ENCODE measurements around the gene VPS8. TPM values are rescaled to one million over a fixed set of nuclear protein-coding genes. Genes with fewer than 3 reads are reported as not detected.

The VPS8 gene
- total and polyA plus RNA-seq, 4 donors = 4.2 to 34.9 (median 22.9) TPM

DNA sequence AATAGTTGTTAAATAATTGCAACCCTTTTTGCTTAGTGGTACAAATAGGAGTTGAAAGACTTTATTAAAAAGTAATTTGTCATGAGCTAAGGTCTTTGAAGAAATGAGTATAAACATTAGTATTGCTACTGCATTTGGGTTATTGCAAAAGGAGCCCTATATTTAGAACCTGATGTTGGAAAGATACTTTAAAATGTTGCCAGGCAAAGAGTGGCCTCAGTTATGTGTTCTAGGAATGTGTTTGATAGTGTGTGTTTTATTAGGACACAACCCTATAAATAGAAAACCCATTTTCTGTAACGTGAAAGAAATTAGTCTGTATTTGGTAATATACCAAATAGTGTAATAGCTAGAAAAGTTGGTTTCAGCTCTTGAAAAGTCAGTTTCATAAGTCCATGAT lies 10.7 kb downstream of the VPS8 start:
- TF ChIP-seq JUND (IDR thresholded peaks at IDR 0.05) = no peak
- TF ChIP-seq RAD21 (IDR thresholded peaks at IDR 0.05) = no peak
- TF ChIP-seq FOXA2 (IDR thresholded peaks at IDR 0.05) = no peak
- TF ChIP-seq YY1 (IDR thresholded peaks at IDR 0.05) = no peak
- no peak for TF ChIP-seq FOXA1 (IDR thresholded peaks at IDR 0.05)
- no peak for TF ChIP-seq SP1 (IDR thresholded peaks at IDR 0.05)
- Histone ChIP-seq H3K36me3 (ENCODE audit: control insufficient read depth in 4 of 4, insufficient read depth in 3 of 4, low read depth in 1 of 4, low read length in 3 of 4) (peaks cover 0 to 4% (median under 1%) of the 10 kb centered on the region in 4 donors), H3K27me3 (ENCODE audit: control insufficient read depth in 4 of 4, insufficient read depth in 4 of 4, low read length in 3 of 4) (no peaks in the 10 kb centered on the region), H3K27ac (ENCODE audit: low read depth in 1 of 2, low read length in 2 of 2) (no peak overlapping the region), H3K9me3 (ENCODE audit: control insufficient read depth in 4 of 4, low read length in 3 of 4) (no peaks in the 10 kb centered on the region), H3K9ac (ENCODE audit: low read depth in 1 of 2, low read length in 2 of 2) (no peak overlapping the region), H3K4me3 (ENCODE audit: low read depth in 1 of 3, low read length in 3 of 3) (no peak overlapping the region), H3K4me1 (ENCODE audit: control insufficient read depth in 4 of 4, insufficient read depth in 4 of 4, low read length in 3 of 4) (no peaks in the 10 kb centered on the region)
- DNase-seq (ENCODE audit: low spot score) = no peak
- WGBS = 58% methylated on average over 1 of the region's 1 CpG

DNA sequence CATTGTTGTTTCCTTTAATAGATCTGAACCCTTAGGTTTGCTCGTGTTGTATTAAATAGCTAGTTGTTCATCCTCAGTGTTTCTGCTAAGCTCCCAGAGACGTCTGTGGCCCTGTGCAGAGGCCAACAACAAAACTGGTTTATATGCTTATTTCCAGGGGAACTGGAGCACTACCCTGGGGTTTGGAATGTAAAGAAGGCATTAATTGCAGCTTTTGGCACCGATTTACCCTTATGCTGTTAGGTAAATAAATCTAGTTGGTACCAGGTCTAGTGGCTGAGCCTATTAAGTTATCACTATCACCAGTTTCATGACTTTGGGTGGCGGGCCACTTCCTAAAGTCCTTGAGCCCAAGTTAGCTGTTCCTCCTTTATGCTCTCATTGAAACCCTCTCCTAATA lies 12.0 kb downstream of the VPS8 start:
- peaks cover 0 to 4% (median 1%) of the 10 kb centered on the region in 4 donors for H3K36me3 ChIP-seq (ENCODE audit: control insufficient read depth in 4 of 4, insufficient read depth in 3 of 4, low read depth in 1 of 4, low read length in 3 of 4)
- DNase-seq (ENCODE audit: low spot score) = no peak
- no peak overlapping the region for H3K4me3 ChIP-seq (ENCODE audit: low read depth in 1 of 3, low read length in 3 of 3)
- no peaks in the 10 kb centered on the region for H3K9me3 ChIP-seq (ENCODE audit: control insufficient read depth in 4 of 4, low read length in 3 of 4)
- WGBS = 87% methylated on average over 4 of the region's 4 CpGs
- no peak overlapping the region for H3K9ac ChIP-seq (ENCODE audit: low read depth in 1 of 2, low read length in 2 of 2)
- H3K4me1 ChIP-seq (ENCODE audit: control insufficient read depth in 4 of 4, insufficient read depth in 4 of 4, low read length in 3 of 4) = no peaks in the 10 kb centered on the region
- no peak overlapping the region for H3K27ac ChIP-seq (ENCODE audit: low read depth in 1 of 2, low read length in 2 of 2)
- TF ChIP-seq HNF4G (IDR thresholded peaks at IDR 0.05) = no peak
- no peak for TF ChIP-seq NR2F2 (IDR thresholded peaks at IDR 0.05)
- TF ChIP-seq, protein P1, sequence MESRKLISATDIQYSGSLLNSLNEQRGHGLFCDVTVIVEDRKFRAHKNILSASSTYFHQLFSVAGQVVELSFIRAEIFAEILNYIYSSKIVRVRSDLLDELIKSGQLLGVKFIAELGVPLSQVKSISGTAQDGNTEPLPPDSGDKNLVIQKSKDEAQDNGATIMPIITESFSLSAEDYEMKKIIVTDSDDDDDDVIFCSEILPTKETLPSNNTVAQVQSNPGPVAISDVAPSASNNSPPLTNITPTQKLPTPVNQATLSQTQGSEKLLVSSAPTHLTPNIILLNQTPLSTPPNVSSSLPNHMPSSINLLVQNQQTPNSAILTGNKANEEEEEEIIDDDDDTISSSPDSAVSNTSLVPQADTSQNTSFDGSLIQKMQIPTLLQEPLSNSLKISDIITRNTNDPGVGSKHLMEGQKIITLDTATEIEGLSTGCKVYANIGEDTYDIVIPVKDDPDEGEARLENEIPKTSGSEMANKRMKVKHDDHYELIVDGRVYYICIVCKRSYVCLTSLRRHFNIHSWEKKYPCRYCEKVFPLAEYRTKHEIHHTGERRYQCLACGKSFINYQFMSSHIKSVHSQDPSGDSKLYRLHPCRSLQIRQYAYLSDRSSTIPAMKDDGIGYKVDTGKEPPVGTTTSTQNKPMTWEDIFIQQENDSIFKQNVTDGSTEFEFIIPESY (IDR thresholded peaks at IDR 0.05) = no peak
- no peak for TF ChIP-seq JUND (IDR thresholded peaks at IDR 0.05)
- no peak for TF ChIP-seq FOXA2 (IDR thresholded peaks at IDR 0.05)
- no peak for TF ChIP-seq EGR1 (IDR thresholded peaks at IDR 0.05; ENCODE audit: low read depth in 2 of 2)
- TF ChIP-seq YY1 (IDR thresholded peaks at IDR 0.05) = no peak
- TF ChIP-seq, protein P2, sequence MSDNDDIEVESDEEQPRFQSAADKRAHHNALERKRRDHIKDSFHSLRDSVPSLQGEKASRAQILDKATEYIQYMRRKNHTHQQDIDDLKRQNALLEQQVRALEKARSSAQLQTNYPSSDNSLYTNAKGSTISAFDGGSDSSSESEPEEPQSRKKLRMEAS (IDR thresholded peaks at IDR 0.05) = no peak
- no peak for TF ChIP-seq RXRA (IDR thresholded peaks at IDR 0.05)
- TF ChIP-seq RAD21 (IDR thresholded peaks at IDR 0.05) = no peak
- TF ChIP-seq TAF1 (conservative IDR thresholded peaks at IDR 0.05) = no peak
- no peak for TF ChIP-seq SP1 (IDR thresholded peaks at IDR 0.05)
- TF ChIP-seq, protein P3, sequence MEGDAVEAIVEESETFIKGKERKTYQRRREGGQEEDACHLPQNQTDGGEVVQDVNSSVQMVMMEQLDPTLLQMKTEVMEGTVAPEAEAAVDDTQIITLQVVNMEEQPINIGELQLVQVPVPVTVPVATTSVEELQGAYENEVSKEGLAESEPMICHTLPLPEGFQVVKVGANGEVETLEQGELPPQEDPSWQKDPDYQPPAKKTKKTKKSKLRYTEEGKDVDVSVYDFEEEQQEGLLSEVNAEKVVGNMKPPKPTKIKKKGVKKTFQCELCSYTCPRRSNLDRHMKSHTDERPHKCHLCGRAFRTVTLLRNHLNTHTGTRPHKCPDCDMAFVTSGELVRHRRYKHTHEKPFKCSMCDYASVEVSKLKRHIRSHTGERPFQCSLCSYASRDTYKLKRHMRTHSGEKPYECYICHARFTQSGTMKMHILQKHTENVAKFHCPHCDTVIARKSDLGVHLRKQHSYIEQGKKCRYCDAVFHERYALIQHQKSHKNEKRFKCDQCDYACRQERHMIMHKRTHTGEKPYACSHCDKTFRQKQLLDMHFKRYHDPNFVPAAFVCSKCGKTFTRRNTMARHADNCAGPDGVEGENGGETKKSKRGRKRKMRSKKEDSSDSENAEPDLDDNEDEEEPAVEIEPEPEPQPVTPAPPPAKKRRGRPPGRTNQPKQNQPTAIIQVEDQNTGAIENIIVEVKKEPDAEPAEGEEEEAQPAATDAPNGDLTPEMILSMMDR (IDR thresholded peaks at IDR 0.05; ENCODE audit: low read depth, low read length, missing input control) = no peak
- no peak for TF ChIP-seq HNF4A (conservative IDR thresholded peaks at IDR 0.05)
- TF ChIP-seq, protein P4, sequence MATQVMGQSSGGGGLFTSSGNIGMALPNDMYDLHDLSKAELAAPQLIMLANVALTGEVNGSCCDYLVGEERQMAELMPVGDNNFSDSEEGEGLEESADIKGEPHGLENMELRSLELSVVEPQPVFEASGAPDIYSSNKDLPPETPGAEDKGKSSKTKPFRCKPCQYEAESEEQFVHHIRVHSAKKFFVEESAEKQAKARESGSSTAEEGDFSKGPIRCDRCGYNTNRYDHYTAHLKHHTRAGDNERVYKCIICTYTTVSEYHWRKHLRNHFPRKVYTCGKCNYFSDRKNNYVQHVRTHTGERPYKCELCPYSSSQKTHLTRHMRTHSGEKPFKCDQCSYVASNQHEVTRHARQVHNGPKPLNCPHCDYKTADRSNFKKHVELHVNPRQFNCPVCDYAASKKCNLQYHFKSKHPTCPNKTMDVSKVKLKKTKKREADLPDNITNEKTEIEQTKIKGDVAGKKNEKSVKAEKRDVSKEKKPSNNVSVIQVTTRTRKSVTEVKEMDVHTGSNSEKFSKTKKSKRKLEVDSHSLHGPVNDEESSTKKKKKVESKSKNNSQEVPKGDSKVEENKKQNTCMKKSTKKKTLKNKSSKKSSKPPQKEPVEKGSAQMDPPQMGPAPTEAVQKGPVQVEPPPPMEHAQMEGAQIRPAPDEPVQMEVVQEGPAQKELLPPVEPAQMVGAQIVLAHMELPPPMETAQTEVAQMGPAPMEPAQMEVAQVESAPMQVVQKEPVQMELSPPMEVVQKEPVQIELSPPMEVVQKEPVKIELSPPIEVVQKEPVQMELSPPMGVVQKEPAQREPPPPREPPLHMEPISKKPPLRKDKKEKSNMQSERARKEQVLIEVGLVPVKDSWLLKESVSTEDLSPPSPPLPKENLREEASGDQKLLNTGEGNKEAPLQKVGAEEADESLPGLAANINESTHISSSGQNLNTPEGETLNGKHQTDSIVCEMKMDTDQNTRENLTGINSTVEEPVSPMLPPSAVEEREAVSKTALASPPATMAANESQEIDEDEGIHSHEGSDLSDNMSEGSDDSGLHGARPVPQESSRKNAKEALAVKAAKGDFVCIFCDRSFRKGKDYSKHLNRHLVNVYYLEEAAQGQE (IDR thresholded peaks at IDR 0.05) = no peak
- H3K27me3 ChIP-seq (ENCODE audit: control insufficient read depth in 4 of 4, insufficient read depth in 4 of 4, low read length in 3 of 4) = no peaks in the 10 kb centered on the region

All from liver (tissue), 9 donors.